ENCODE measurements around the gene F12.

F12 gene

DNA sequence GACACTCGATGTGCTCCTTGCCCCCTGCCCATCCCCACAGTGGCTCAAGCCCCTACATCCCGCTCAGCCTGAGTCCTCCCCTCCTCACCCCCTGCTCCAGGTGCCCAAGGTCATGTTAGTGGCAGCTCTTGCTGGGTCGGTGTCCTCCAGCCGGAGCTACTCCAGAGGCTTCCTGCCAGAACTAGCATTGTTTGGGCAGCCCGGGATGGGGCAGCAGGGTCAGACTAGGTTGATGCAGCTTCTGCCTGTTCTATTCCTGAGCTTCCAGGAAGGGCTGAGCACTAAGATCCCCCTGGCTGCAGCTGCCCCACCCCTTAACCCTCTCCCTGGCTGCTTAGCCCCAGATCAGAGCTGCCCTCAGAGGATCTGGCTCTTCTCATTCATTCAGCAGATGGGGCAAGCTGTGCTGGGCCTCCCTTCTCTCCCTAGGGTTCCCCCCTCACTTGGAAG, 51.0 kb downstream of the F12 start:
- H3K27ac ChIP-seq (ENCODE audit: low read length), result peak overlapping the region; percentile 65
- peak overlapping the region; percentile 69; the same call in 1 of the 2 replicates for H2AFZ ChIP-seq (ENCODE audit: low read depth, low read length)
- H3K36me3 ChIP-seq (ENCODE audit: insufficient read depth, low read length), result no peaks in the 10 kb centered on the region

DNA sequence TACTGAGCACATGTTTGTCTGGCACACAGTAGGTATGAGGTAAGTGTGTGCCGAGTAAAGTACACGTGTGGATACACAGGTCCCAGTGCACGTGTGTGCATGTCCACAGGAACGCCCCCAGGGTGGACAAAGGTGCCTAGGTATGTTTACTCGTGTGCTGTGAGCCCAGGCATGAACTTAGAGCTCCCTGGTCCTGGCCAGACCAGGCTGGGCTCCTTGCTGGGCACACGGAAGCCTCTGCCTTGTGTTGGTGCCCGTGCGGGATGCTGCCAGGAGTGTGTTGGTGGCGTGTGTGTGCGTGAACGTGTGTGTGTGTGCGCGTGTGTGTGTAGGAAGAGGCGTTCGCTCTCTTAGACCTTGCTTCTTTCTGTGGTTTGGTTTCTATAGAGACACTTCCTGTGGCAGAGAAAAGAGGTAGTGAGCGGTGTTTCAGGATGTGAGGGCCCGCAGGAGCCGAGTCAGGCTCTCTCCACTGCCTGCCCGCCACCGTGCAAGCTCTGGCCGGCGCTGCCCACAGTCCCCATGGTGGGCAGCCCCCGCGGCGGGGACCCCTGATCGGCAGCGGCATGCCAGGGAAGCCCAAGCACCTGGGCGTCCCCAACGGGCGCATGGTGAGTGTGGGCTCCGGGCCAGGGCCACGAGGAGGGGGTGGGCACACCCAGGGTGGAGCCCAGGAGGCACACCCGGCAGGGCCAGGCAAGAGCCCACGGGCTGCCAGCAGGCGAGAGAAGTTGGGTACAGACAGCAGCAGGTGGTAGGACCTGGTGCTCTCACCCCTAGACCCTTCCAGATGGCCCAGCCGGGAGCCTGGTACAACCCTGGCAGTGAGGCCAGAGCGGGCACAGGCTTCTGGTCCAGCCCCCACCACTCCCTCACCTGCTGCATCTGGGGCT, 51.7 kb downstream of the F12 start, which contains the start of gene RGS14:
TSS of gene RGS14 (plus strand) at position 466 of the 893 bp plus-strand sequence. CDS start at position 567, 101 bp downstream.
- Histone ChIP-seq H3K9ac (ENCODE audit: low read depth, low read length) (peak within 1 kb of the TSS; percentile 58), H3K79me2 (ENCODE audit: insufficient read depth, low read length) (no peaks in the 10 kb centered on the region), H3K27ac (ENCODE audit: low read length) (peak within 1 kb of the TSS; percentile 65), H3K36me3 (ENCODE audit: insufficient read depth, low read length) (no peaks in the 10 kb centered on the region), H3K4me2 (ENCODE audit: insufficient read depth, low read length) (peak within 1 kb of the TSS; percentile 93), H3K4me3 (ENCODE audit: low read depth in 1 of 2, low read length in 2 of 2) (peak within 1 kb of the TSS; percentile 18 to 67; a peak in 3 of 4 replicates), H4K20me1 (ENCODE audit: insufficient read depth, low read length) (no peaks in the 10 kb centered on the region), H3K4me1 (ENCODE audit: insufficient read depth, low read length) (peaks cover 27% of the 10 kb centered on the region), H3K27me3 (ENCODE audit: insufficient read depth, low read length, poor library complexity) (no peaks in the 10 kb centered on the region), H3K9me3 (ENCODE audit: insufficient read depth, low read length, severe bottlenecking) (no peaks in the 10 kb centered on the region), H2AFZ (ENCODE audit: low read depth, low read length) (peak within 1 kb of the TSS; percentile 69; the same call in 1 of the 2 replicates)
- ATAC-seq (ENCODE audit: insufficient read depth, low read depth) (peak; percentile 97), DNase-seq (peak; percentile 82)
- TF ChIP-seq EZH2 (IDR thresholded peaks at IDR 0.05; ENCODE audit: borderline replicate concordance, low read depth, low read length, severe bottlenecking), result no peak
- TF ChIP-seq, protein P1, sequence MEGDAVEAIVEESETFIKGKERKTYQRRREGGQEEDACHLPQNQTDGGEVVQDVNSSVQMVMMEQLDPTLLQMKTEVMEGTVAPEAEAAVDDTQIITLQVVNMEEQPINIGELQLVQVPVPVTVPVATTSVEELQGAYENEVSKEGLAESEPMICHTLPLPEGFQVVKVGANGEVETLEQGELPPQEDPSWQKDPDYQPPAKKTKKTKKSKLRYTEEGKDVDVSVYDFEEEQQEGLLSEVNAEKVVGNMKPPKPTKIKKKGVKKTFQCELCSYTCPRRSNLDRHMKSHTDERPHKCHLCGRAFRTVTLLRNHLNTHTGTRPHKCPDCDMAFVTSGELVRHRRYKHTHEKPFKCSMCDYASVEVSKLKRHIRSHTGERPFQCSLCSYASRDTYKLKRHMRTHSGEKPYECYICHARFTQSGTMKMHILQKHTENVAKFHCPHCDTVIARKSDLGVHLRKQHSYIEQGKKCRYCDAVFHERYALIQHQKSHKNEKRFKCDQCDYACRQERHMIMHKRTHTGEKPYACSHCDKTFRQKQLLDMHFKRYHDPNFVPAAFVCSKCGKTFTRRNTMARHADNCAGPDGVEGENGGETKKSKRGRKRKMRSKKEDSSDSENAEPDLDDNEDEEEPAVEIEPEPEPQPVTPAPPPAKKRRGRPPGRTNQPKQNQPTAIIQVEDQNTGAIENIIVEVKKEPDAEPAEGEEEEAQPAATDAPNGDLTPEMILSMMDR (IDR thresholded peaks at IDR 0.05; ENCODE audit: borderline replicate concordance, extremely low read depth, low read length, poor library complexity, severe bottlenecking), result no peak

More for the DNA sequence above, 51.0 kb downstream of the F12 start:
- TF ChIP-seq EZH2 (IDR thresholded peaks at IDR 0.05; ENCODE audit: borderline replicate concordance, low read depth, low read length, severe bottlenecking), result no peak
- TF ChIP-seq, protein P1 (IDR thresholded peaks at IDR 0.05; ENCODE audit: borderline replicate concordance, extremely low read depth, low read length, poor library complexity, severe bottlenecking), result no peak
- Histone ChIP-seq H4K20me1 (ENCODE audit: insufficient read depth, low read length) (no peaks in the 10 kb centered on the region), H3K4me2 (ENCODE audit: insufficient read depth, low read length) (peak overlapping the region; percentile 93), H3K9me3 (ENCODE audit: insufficient read depth, low read length, severe bottlenecking) (no peaks in the 10 kb centered on the region), H3K4me1 (ENCODE audit: insufficient read depth, low read length) (peaks cover 31% of the 10 kb centered on the region), H3K27me3 (ENCODE audit: insufficient read depth, low read length, poor library complexity) (no peaks in the 10 kb centered on the region), H3K9ac (ENCODE audit: low read depth, low read length) (peak overlapping the region; percentile 58), H3K79me2 (ENCODE audit: insufficient read depth, low read length) (no peaks in the 10 kb centered on the region), H3K4me3 (ENCODE audit: low read depth in 1 of 2, low read length in 2 of 2) (peak overlapping the region in 1 of 2 experiments; percentile 67; a peak in 2 of 4 replicates)
- DNase-seq (no peak), ATAC-seq (ENCODE audit: insufficient read depth, low read depth) (peak; percentile 2; the same call in 1 of the 3 replicates)

DNA sequence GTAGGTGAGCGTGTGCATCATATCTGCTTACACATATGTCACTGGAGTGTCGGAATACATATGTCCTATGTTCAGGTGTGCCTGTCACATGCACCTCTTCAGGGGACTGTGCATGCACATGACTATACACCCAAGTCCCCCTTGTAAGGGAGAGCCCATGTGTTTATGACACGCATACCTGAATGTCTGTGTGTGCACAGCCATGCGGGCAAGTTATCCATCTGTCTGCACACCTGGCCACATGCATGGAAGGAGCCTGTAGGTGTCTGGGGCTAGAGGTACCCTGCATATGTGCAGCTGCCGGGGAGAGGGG, 52.3 kb downstream of the F12 start:
- TF ChIP-seq EZH2 (IDR thresholded peaks at IDR 0.05; ENCODE audit: borderline replicate concordance, low read depth, low read length, severe bottlenecking), result no peak
- TF ChIP-seq, protein P1 (IDR thresholded peaks at IDR 0.05; ENCODE audit: borderline replicate concordance, extremely low read depth, low read length, poor library complexity, severe bottlenecking), result no peak
- H3K79me2 ChIP-seq (ENCODE audit: insufficient read depth, low read length), result no peaks in the 10 kb centered on the region
- H3K4me1 ChIP-seq (ENCODE audit: insufficient read depth, low read length), result peaks cover 30% of the 10 kb centered on the region
- no peaks in the 10 kb centered on the region for H3K9me3 ChIP-seq (ENCODE audit: insufficient read depth, low read length, severe bottlenecking)
- H3K27ac ChIP-seq (ENCODE audit: low read length), result peak overlapping the region; percentile 57; the same call in 1 of the 2 replicates
- H3K4me2 ChIP-seq (ENCODE audit: insufficient read depth, low read length), result peak overlapping the region; percentile 93
- H3K4me3 ChIP-seq (ENCODE audit: low read depth in 1 of 2, low read length in 2 of 2), result peak overlapping the region in 1 of 2 experiments; percentile 67; a peak in 2 of 4 replicates
- ATAC-seq (ENCODE audit: insufficient read depth, low read depth), result no peak
- H3K36me3 ChIP-seq (ENCODE audit: insufficient read depth, low read length), result no peaks in the 10 kb centered on the region
- no peaks in the 10 kb centered on the region for H4K20me1 ChIP-seq (ENCODE audit: insufficient read depth, low read length)
- DNase-seq, result no peak
- peak overlapping the region; percentile 58; the same call in 1 of the 2 replicates for H3K9ac ChIP-seq (ENCODE audit: low read depth, low read length)
- H3K27me3 ChIP-seq (ENCODE audit: insufficient read depth, low read length, poor library complexity), result no peaks in the 10 kb centered on the region
- no peak overlapping the region for H2AFZ ChIP-seq (ENCODE audit: low read depth, low read length)
